ENCODE results near the gene BST2. TPM values are rescaled to one million over a fixed set of nuclear protein-coding genes. Genes with fewer than 3 reads are reported as not detected.

The BST2 gene
- total RNA-seq, 1 donor from 2014 or later, result 29.8 TPM

- intact Hi-C loops (cut with DNase I), result no loop called here
- DNase-seq (ENCODE audit: low spot score), result no peak
These were observed 15.1 kb upstream of the BST2 start for GRCh38 chr19:17420475-17420924.

GRCh38 chr19:17419621-17420474, 14.4 kb upstream of the BST2 start, which contains the start of gene MVB12A:
Gene MVB12A, plus strand, starts transcription at chr19:17420047. Its CDS starts 89 bp downstream, at chr19:17420136.
- intact Hi-C loops (cut with DNase I), result no loop called here
- peak; percentile 99 for DNase-seq (ENCODE audit: low spot score)

- DNase-seq (ENCODE audit: low spot score), result no peak
- intact Hi-C loops (cut with DNase I), result no loop called here
These were observed 13.8 kb upstream of the BST2 start for GRCh38 chr19:17419154-17419620.

- intact Hi-C loops (cut with DNase I), result no loop called here
- no peak for DNase-seq (ENCODE audit: low spot score)
These were observed 13.3 kb upstream of the BST2 start for GRCh38 chr19:17418710-17419109.

GRCh38 chr19:17415121-17415520, 9.7 kb upstream of the BST2 start:
- no peak for DNase-seq (ENCODE audit: low spot score)
- intact Hi-C loops (cut with DNase I), result no loop called here

GRCh38 chr19:17414097-17414496, 8.7 kb upstream of the BST2 start:
- no peak for DNase-seq (ENCODE audit: low spot score)
- intact Hi-C loops (cut with DNase I), result no loop called here

GRCh38 chr19:17411801-17412200, 6.4 kb upstream of the BST2 start:
- intact Hi-C loops (cut with DNase I), result no loop called here
- DNase-seq (ENCODE audit: low spot score), result no peak

- intact Hi-C loops (cut with DNase I), result no loop called here
- DNase-seq (ENCODE audit: low spot score), result no peak
These were observed 4.6 kb upstream of the BST2 start for GRCh38 chr19:17409990-17410389.

GRCh38 chr19:17406887-17407196, 1.4 kb upstream of the BST2 start:
- intact Hi-C loops (cut with DNase I), result no loop called here
- no peak for DNase-seq (ENCODE audit: low spot score)

- DNase-seq (ENCODE audit: low spot score), result no peak
- intact Hi-C loops (cut with DNase I), result no loop called here
These were observed 836 bp upstream of the BST2 start for GRCh38 chr19:17406046-17406886.

GRCh38 chr19:17404621-17405249, 695 bp downstream of the BST2 start:
- intact Hi-C loops (cut with DNase I), result no loop called here

GRCh38 chr19:17404015-17404414, 1.4 kb downstream of the BST2 start:
- intact Hi-C loops (cut with DNase I), result no loop called here
- no peak for DNase-seq (ENCODE audit: low spot score)

More at GRCh38 chr19:17404621-17405249, 695 bp downstream of the BST2 start:
- no peak for DNase-seq (ENCODE audit: low spot score)

- intact Hi-C loops (cut with DNase I), result no loop called here
- DNase-seq (ENCODE audit: low spot score), result no peak
These were observed 2.2 kb downstream of the BST2 start for GRCh38 chr19:17402982-17403855.

GRCh38 chr19:17401628-17402027, 3.8 kb downstream of the BST2 start:
- no peak for DNase-seq (ENCODE audit: low spot score)
- intact Hi-C loops (cut with DNase I), result no loop called here

GRCh38 chr19:17398902-17399527, 6.4 kb downstream of the BST2 start:
- DNase-seq (ENCODE audit: low spot score), result no peak
- intact Hi-C loops (cut with DNase I), result no loop called here

GRCh38 chr19:17394891-17395415, 10.5 kb downstream of the BST2 start:
- DNase-seq (ENCODE audit: low spot score), result peak; percentile 88
- intact Hi-C loops (cut with DNase I), result loop anchor here (5.0 kb wide), 1 partner anchor 72 kb away; no protein-coding TSS in a partner anchor

- intact Hi-C loops (cut with DNase I), result loop anchor here (5.0 kb wide), 1 partner anchor 73 kb away; no protein-coding TSS in a partner anchor
- no peak for DNase-seq (ENCODE audit: low spot score)
These were observed 11.5 kb downstream of the BST2 start, which contains the start of gene CCDC194 for GRCh38 chr19:17393914-17394313. Gene CCDC194, minus strand, starts transcription at chr19:17394196. Its CDS starts 38 bp downstream, at chr19:17394158.

- intact Hi-C loops (cut with DNase I), result loop anchor here (5.0 kb wide), 1 partner anchor 74 kb away; no protein-coding TSS in a partner anchor
- DNase-seq (ENCODE audit: low spot score), result no peak
These were observed 12.4 kb downstream of the BST2 start for GRCh38 chr19:17393002-17393401.

Measured in cardiac septum (tissue), 1 donor.